H9 (cell line): ENCODE results near the gene OSBPL8. TPM values are rescaled to one million over a fixed set of nuclear protein-coding genes. Genes with fewer than 3 reads are reported as not detected.

Experiments
- DNase-seq: peaks from one replicate; pipeline ENCODE4 v3.0.0-alpha.2; 2017
- H2AFZ ChIP-seq: one replicate; pipeline ENCODE4 v1.6.1; 2013; ENCODE audit warnings: mild to moderate bottlenecking, low read length, control low read depth, moderate library complexity
- H2AK5ac ChIP-seq: 2 replicates; pipeline ENCODE4 v1.6.1; 2013; ENCODE audit warnings: low read length, control low read depth, mixed read lengths; ENCODE audit not compliant: insufficient read length
- H2BK120ac ChIP-seq: one replicate; pipeline ENCODE4 v1.6.1; 2013; ENCODE audit warnings: low read depth, mild to moderate bottlenecking, low read length, control low read depth, inconsistent platforms; ENCODE audit not compliant: poor library complexity, severe bottlenecking
- H2BK12ac ChIP-seq: 2 replicates; pipeline ENCODE4 v1.6.1; 2013; ENCODE audit warnings: low read length, control low read depth, mixed read lengths, low read depth; ENCODE audit not compliant: insufficient read length
- H2BK15ac ChIP-seq: 2 replicates; pipeline ENCODE4 v1.6.1; 2013; ENCODE audit warnings: low read depth, low read length, control low read depth
- H2BK20ac ChIP-seq: one replicate; pipeline ENCODE4 v1.6.1; 2013; ENCODE audit warnings: low read depth, mild to moderate bottlenecking, low read length, control low read depth, inconsistent platforms; ENCODE audit not compliant: poor library complexity, severe bottlenecking
- H2BK5ac ChIP-seq: 2 replicates; pipeline ENCODE4 v1.6.1; 2013; ENCODE audit warnings: low read length, control low read depth, mixed read lengths; ENCODE audit not compliant: insufficient read length
- H3K14ac ChIP-seq: 2 replicates; pipeline ENCODE4 v1.6.1; 2013; ENCODE audit warnings: low read length, control low read depth; ENCODE audit not compliant: insufficient read depth
- H3K18ac ChIP-seq: 2 replicates; pipeline ENCODE4 v1.6.1; 2013; ENCODE audit warnings: low read depth, mild to moderate bottlenecking, mixed read lengths, low read length, control low read depth; ENCODE audit not compliant: insufficient read length
- H3K23ac ChIP-seq: 2 replicates; pipeline ENCODE4 v1.6.1; 2013; ENCODE audit warnings: low read length, control low read depth, mixed read lengths, low read depth; ENCODE audit not compliant: insufficient read length
- H3K23me2 ChIP-seq: 2 replicates; pipeline ENCODE4 v1.6.1; 2013; ENCODE audit warnings: low read depth, mild to moderate bottlenecking, mixed read lengths, low read length, control low read depth; ENCODE audit not compliant: insufficient read length, poor library complexity, severe bottlenecking
- H3K27ac ChIP-seq: 2 replicates; pipeline ENCODE4 v1.5.1; 2013; ENCODE audit warnings: low read length, control low read depth, mixed read lengths, low read depth; ENCODE audit not compliant: insufficient read length
- H3K27me3 ChIP-seq: 2 replicates; pipeline ENCODE4 v1.6.1; 2013; ENCODE audit warnings: low read length, control low read depth, inconsistent platforms; ENCODE audit not compliant: insufficient read depth
- H3K4ac ChIP-seq: 2 replicates; pipeline ENCODE4 v1.6.1; 2013; ENCODE audit warnings: low read depth, mild to moderate bottlenecking, control low read depth, inconsistent platforms, low read length, moderate library complexity
- H3K4me1 ChIP-seq: 2 replicates; pipeline ENCODE4 v1.6.1; 2013; ENCODE audit warnings: low read length, control low read depth, inconsistent platforms; ENCODE audit not compliant: insufficient read depth
- H3K4me2 ChIP-seq: 2 replicates; pipeline ENCODE4 v1.6.1; 2013; ENCODE audit warnings: low read length, control low read depth, mixed read lengths; ENCODE audit not compliant: insufficient read length, insufficient read depth
- H3K56ac ChIP-seq: 2 replicates; pipeline ENCODE4 v1.6.1; 2013; ENCODE audit warnings: low read depth, mild to moderate bottlenecking, mixed read lengths, low read length, control low read depth; ENCODE audit not compliant: insufficient read length
- H3K79me1 ChIP-seq: 2 replicates; pipeline ENCODE4 v1.6.1; 2013; ENCODE audit warnings: low read depth, mild to moderate bottlenecking, moderate library complexity, low read length, control low read depth, inconsistent platforms; ENCODE audit not compliant: insufficient read depth, poor library complexity, severe bottlenecking
- H3K79me2 ChIP-seq: 2 replicates; pipeline ENCODE4 v1.6.1; 2013; ENCODE audit warnings: low read length, control low read depth, inconsistent platforms; ENCODE audit not compliant: insufficient read depth
- H3K9ac ChIP-seq: 2 replicates; pipeline ENCODE4 v1.6.1; 2013; ENCODE audit warnings: low read length, control low read depth, mixed read lengths; ENCODE audit not compliant: insufficient read length; ENCODE audit errors: extremely low read depth
- H3K9me3 ChIP-seq: one replicate; pipeline ENCODE4 v1.6.1; 2013; ENCODE audit warnings: low read depth, low read length, inconsistent platforms; ENCODE audit not compliant: control insufficient read depth
- H3T11ph ChIP-seq: one replicate; pipeline ENCODE4 v1.6.1; 2013; ENCODE audit warnings: mild to moderate bottlenecking, low read length, control low read depth, inconsistent platforms
- H4K20me1 ChIP-seq: one replicate; pipeline ENCODE4 v1.6.1; 2013; ENCODE audit not compliant: control insufficient read depth, insufficient read length, insufficient read depth
- H4K5ac ChIP-seq: 2 replicates; pipeline ENCODE4 v1.6.1; 2013; ENCODE audit warnings: low read depth, mild to moderate bottlenecking, mixed read lengths, low read length, control low read depth; ENCODE audit not compliant: insufficient read length
- H4K8ac ChIP-seq: replicated peaks from 2 replicates; pipeline ENCODE4 v1.6.1; 2013; ENCODE audit warnings: low read length, control low read depth, mixed read lengths, low read depth; ENCODE audit not compliant: insufficient read length
- H4K91ac ChIP-seq: 2 replicates; pipeline ENCODE4 v1.6.1; 2013; ENCODE audit warnings: low read depth, mild to moderate bottlenecking, moderate library complexity, mixed read lengths, low read length, control low read depth; ENCODE audit not compliant: insufficient read length
- H3K27ac Mint-ChIP-seq, 3 experiments: 2 replicates in 2 of 3; 3 replicates in 1 of 3; pipeline ENCODE4 v1.8.0; 2020 to 2021; ENCODE audit warnings: mixed read lengths in 3 of 3, mild to moderate bottlenecking in 1 of 3, moderate library complexity in 1 of 3
- H3K27me3 Mint-ChIP-seq: 2 replicates; pipeline ENCODE4 v1.8.0; 2021; ENCODE audit warnings: low read depth, mild to moderate bottlenecking, moderate library complexity, mixed read lengths
- H3K36me3 Mint-ChIP-seq, 3 experiments: 2 replicates in 2 of 3; 3 replicates in 1 of 3; pipeline ENCODE4 v1.8.0; 2020 to 2021; ENCODE audit warnings: low read depth in 3 of 3, mixed read lengths in 3 of 3; ENCODE audit not compliant: insufficient read depth in 1 of 3
- H3K4me1 Mint-ChIP-seq, 2 experiments: 2 replicates each; pipeline ENCODE4 v1.8.0; 2020; ENCODE audit warnings: mixed read lengths in 2 of 2
- H3K4me3 Mint-ChIP-seq, 2 experiments: 2 replicates in 1 of 2; 3 replicates in 1 of 2; pipeline ENCODE4 v1.8.0; 2020 to 2021; ENCODE audit warnings: mild to moderate bottlenecking in 2 of 2, mixed read lengths in 2 of 2, moderate library complexity in 1 of 2
- H3K9me3 Mint-ChIP-seq, 2 experiments: 2 replicates in 1 of 2; 3 replicates in 1 of 2; pipeline ENCODE4 v1.8.0; 2020; ENCODE audit warnings: mild to moderate bottlenecking in 2 of 2, mixed read lengths in 2 of 2, moderate library complexity in 1 of 2
- CTCF ChIP-seq: fragments of 200-600 bp; sonication (generic); conservative IDR thresholded peaks from 3 replicates; pipeline ENCODE4 v1.8.0; 2021; ENCODE audit warnings: antibody characterized with exemption, mild to moderate bottlenecking
- WGBS: extraction: QIAGEN DNeasy Blood & Tissue Kit; methylation state at CpG from one replicate; pipeline ENCODE4 v1.1.7; 2013; ENCODE audit warnings: missing lambda C conversion rate, low lambda C conversion rate, mixed read lengths; ENCODE audit not compliant: insufficient read length; ENCODE audit errors: extremely low coverage; 5-methylcytosine and 5-hydroxymethylcytosine counted together
- total RNA-seq: library from RNA; stranded (reverse); gene quantifications from 2 replicates; pipeline ENCODE4 v1.2.1, GENCODE V29; 2021

OSBPL8 gene
- total RNA-seq, 1 experiment from 2014 or later = 61.2 TPM

DNA sequence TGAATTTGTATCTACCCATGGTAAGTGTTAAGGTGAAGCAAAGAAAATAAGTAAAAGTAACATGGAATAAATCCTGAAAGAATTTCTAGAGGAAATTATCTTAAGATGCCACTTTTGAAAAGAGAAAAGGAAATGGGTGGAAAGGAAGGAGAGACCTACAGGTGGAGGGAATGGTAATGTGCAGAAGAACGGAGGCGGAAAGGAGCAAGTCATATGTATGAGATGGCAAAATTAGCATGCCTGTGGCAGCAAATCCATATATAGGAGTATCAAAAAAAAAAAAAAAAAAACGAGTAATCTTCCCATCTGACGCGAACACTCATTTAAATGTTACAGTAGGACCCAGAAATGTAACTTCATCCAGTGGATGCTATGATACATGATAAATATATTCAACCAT is 23.0 kb downstream of the OSBPL8 start:
- Mint-ChIP-seq H3K27me3 (no peaks in the 10 kb centered on the region), H3K4me1 (peaks cover 8 to 17% of the 10 kb centered on the region in 2 experiments; a peak in 3 of 4 replicates), H3K27ac (peak overlapping the region in 1 of 3 experiments; percentile 41; a peak in 1 of 7 replicates), H3K4me3 (no peak overlapping the region), H3K9me3 (peaks cover 0 to 2% of the 10 kb centered on the region in 2 experiments; a peak in 1 of 5 replicates), H3K36me3 (peaks cover 0 to 13% (median 5%) of the 10 kb centered on the region in 3 experiments; a peak in 5 of 7 replicates)
- Histone ChIP-seq H3K79me1 (peaks cover 5% of the 10 kb centered on the region), H4K20me1 (no peaks in the 10 kb centered on the region), H3K9me3 (no peaks in the 10 kb centered on the region), H3K27ac (no peak overlapping the region), H3K79me2 (peaks cover 2% of the 10 kb centered on the region; the same call in 1 of the 2 replicates), H2BK12ac (no peak overlapping the region), H4K8ac (no peak overlapping the region), H3K4me1 (peaks cover 4% of the 10 kb centered on the region; the same call in 1 of the 2 replicates), H2BK15ac (no peak overlapping the region), H3K23ac (no peak overlapping the region), H2BK120ac (no peak overlapping the region), H2BK5ac (no peak overlapping the region), H4K91ac (no peak overlapping the region), H2AK5ac (no peak overlapping the region), H3K56ac (no peak overlapping the region), H3K18ac (no peak overlapping the region), H3K4me2 (no peak overlapping the region), H3K4ac (no peak overlapping the region), H4K5ac (no peak overlapping the region), H3T11ph (no peak overlapping the region), H3K14ac (no peak overlapping the region), H3K23me2 (no peaks in the 10 kb centered on the region), H2BK20ac (no peak overlapping the region), H2AFZ (no peak overlapping the region), H3K27me3 (no peaks in the 10 kb centered on the region), H3K9ac (no peak overlapping the region)
- no CpG with 5 or more reads among the region's 5 CpGs for WGBS
- DNase-seq = no peak
- TF ChIP-seq CTCF = no peak
